GM19328 (cell line): ENCODE data around the gene CCDC102A.

Source experiments
- ATAC-seq: cut with Tn5 transposase; IDR thresholded peaks from one replicate; pipeline ENCODE4 v1.9.1; 2021; ENCODE audit warnings: mild to moderate bottlenecking, moderate library complexity; ENCODE audit not compliant: unreplicated experiment

Gene CCDC102A

DNA sequence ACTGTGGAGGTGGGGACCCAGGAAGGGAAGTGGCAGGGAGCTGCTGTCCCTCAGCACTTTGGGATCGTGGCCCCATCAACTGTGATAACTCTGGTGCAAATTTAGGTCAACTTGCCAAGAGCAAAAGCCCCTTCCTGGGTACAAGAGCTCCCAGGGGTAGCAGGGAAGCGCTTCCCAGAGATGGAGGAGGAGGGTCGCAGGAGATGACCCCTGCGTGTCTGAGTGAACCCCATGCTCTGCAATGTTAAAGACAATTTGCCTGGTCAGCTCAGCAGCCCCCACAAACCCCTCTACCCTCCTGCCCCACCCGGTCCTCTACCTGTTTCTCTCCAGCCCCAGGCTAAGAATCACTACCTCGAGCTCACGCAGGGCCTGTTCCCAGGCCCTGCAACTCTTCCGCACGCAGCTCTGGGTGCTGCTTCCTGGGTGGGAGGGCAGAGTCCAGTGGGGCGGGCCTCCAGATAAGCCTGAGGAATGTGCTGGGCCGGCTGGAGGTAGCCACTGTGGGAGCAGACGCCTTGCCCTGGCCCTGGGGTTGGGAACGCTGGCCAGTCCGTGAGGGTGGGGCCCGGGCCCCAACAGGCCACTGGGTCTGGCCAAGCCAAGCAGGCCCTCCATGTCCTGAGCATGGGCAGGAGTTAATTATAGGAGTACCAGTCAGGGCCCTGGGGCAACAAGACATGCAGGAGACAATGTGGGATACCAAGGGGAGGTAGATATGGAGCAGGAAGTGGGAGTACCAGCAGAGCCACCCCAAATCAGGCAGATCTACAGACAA, 56.2 kb downstream of the CCDC102A start:
- ATAC-seq = no peak

GRCh38 chr16:57479205-57479975, 57.0 kb downstream of the CCDC102A start:
- ATAC-seq = no peak

GRCh38 chr16:57478396-57479204, 57.8 kb downstream of the CCDC102A start:
- ATAC-seq = no peak

DNA sequence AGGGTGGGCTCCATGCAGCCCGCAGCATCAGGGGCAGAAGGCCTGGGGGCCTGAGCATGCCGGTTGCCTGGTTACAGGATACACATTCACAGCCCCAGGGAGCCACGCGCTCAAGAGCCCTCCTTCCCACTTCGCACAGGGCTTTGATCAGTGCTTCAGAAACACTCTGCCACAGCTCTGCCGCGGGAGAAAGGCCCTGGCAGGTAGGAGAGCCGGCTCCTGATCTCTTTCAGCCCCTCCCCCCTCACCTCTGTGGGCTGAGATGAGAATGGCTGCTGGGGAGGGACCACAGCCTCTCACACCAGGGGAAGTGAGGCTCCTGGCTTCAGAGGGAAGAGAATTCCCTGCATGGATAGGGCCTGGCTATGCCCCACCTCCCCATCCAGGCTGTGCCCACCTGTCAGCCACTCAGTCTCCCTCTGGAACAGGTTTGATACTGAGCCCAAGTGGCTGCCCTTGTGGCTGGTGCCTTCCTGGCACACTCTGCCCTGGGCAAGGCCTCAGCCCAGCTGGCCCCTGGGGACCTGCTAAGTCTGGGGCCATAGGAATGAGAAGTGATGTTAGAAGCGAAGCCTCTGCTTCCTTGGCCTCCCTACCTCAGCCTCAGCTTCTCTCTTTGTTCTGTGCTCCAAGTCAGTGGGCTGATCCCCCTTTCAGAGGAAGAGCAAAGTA, 58.7 kb downstream of the CCDC102A start:
- ATAC-seq = no peak

DNA sequence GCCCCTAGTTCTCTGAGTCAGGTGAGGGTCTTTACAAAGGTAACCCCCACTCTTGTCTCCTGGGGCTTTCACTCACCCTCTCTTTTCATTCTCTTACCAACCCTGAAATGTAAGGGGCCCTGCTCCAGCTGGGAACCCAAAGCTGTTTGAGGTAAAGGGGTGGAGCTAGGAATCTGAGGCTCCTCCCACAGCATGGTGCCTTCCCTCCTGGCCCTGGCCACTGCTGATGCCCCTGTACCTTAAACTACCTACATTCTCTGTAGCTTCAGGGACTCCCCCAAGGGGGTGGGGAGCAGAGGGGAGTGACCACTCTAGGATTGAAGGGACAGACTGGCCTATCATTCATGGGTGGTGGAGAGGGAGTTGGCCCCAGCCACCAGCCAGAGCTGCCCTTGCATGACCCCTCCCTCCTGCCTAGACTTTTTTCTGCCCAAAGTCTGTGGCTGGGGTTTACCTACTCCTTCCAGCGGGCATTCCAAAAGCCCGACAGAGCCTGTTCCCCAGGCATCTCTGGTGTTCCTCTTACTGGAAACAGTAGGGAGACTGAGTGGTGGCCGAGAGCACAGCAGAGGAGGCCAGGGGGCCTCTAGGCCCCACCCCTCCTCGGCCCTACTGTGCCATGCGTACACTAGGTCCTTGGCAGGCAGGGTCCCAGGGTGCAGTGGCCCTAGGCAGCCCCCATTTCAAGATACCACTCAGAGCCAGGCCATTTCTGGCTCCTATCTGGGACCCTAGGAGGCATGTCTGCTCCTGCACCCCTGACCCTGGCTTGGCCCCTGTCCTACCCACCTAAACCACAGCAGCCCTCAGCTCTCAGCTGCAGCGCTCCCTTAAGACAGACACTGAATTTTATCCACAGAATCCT, 59.6 kb downstream of the CCDC102A start:
- no peak for ATAC-seq

DNA sequence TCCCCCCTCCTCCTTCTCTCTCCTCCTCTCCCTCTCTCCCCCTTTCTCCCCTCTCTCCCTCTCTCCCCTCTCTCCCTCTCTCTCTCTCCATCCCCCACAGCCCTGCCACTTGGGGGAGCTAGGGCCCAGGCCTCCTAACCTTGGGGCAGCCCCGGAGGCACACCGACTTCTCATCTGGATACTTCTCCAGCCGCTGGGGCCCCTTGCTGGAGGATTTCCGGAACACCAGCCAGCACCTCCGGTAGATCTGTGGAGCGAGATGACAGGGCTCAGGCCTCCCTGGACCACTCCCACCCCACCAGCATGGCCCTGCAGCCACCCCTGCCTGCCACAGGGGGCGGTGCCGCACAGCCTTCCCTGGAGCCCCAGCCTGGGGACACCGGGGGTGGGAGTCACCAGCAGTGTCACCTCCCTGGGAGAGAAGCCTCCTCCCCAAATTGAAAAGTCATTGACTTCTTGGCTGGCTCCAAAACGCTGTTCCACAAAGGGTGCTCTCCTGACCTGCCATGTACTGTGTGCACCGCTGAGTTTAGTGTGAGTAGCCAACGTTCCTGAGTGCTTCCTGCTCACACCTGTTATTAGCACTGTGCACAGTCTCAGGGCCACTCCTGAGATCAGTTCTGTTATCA, 60.5 kb downstream of the CCDC102A start:
- ATAC-seq = peak; percentile 87

DNA sequence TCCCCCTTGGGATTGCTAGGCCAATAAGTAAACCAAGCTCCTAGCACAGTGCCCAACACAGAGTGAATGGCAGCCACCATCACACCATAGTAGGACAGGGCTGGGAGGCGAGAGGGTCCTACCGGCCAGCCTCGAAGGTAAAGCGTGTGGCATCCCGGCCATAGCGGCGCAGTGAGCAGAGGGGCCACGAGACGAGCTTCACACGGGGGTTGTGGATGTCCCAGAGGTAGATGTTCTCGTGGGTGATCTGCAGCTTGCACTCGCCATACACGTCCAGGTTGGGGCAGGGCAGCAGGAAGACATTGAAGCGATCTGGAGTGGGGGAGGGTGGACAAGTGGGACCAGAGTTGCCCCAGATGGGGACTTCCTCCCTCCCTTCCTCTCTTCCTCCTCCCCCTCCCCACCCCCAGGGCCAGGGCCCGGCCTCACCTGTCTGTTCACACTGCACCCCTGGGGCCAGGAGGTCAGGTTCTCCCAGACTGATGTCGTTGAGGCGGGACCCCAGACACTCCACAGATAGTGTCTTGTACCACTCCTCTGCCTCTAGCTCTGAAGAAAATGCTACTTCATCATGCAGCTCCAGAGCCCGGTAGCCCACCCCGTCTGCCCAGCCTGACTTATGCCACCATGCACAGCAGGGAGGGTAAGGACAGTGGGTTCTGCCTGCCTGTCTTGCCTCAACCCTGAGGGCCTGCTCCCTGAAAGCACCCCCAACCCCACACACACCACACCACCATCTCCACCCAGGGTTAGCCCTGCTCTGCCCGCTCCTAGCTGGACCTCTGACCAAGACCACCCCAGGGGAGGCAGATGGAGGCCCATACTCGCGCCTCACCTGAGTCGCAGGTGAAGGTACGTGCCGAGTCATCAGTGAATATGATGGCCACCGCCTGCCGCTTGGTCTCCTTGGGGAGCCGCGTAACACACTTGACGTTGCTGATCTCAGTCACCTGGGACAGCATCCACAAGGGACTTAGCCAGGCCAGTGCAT, 61.4 kb downstream of the CCDC102A start:
- ATAC-seq = no peak

GRCh38 chr16:57473906-57474305, 62.5 kb downstream of the CCDC102A start:
- ATAC-seq = no peak

DNA sequence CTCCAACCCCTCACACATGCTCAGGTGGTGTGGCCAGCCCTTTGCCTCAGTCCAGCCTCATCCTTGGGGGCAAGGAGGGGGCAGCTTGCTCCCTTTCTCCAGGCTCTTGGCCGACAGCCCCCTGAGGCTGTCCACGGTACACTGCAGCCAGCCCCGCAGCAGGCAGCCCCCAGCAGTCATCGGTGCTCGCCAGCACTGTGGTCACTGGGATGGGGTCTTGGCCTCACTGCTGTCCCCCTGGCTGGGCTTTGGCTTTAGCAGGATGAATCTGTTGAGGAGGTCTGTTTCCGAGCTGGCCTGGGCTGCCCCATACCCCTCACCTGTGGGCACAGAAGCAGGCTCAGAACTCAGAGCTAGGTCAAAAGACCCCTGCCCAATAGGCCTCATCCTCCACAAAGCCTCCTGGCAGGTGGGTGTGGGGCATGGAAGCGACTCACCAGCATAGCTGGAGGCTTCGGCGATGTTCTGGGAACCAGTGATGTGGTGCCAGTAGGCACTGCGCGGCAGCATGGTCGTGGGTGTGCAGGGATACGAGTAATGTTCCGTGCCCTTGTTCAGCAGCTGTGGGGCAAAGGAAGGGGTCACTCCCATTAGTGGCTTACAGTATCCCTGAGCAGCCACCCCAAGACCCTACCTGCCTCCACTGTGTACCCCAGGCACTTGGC, 63.1 kb downstream of the CCDC102A start:
- no peak for ATAC-seq

GRCh38 chr16:57472665-57473060, 63.7 kb downstream of the CCDC102A start:
- no peak for ATAC-seq

- no peak for ATAC-seq
These were observed 64.3 kb downstream of the CCDC102A start for GRCh38 chr16:57471852-57472664.

DNA sequence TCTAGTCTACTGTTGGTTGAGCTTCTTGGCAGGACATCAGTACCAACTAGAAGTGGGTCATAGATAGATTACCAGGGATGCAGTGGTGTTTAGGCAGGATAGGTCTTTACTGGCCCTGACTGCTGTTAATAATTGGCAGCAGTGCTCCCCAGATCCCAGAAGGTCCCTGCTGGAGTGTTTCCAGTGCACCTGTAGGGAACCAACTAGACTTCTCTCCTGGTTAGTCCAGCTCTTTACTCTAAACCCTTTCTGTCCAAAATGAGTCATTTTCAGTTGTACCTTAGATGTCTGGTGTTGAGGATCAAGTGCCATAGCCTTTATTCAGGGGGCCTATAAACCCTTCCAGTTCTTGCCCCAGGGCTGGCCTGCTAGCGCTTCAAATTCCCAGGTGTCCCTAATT, 65.2 kb downstream of the CCDC102A start:
- no peak for ATAC-seq

- no peak for ATAC-seq
These were observed 65.7 kb downstream of the CCDC102A start for GRCh38 chr16:57470711-57471110.

DNA sequence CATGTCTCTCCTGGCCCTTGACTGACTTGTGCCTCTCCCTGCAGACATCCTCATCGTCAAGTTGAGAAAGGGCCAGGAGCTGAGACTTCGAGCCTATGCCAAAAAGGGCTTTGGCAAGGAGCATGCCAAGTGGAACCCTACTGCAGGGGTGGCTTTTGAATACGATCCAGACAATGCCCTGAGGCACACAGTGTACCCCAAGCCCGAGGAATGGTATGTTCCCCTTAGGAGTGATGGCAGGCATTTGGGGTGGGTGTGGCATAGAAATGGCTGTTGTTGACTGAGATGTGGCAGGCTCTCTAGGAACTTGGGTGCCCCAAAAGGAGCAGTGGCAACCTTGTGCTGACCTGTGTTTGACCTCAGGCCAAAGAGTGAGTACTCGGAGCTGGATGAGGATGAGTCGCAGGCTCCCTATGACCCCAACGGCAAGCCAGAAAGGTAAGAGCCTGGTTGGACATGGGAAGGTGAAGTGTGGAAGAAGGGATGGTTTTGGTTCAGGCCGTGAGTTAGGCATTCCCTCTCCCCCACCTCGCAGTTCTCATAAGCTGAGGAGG, 66.4 kb downstream of the CCDC102A start:
- no peak for ATAC-seq

DNA sequence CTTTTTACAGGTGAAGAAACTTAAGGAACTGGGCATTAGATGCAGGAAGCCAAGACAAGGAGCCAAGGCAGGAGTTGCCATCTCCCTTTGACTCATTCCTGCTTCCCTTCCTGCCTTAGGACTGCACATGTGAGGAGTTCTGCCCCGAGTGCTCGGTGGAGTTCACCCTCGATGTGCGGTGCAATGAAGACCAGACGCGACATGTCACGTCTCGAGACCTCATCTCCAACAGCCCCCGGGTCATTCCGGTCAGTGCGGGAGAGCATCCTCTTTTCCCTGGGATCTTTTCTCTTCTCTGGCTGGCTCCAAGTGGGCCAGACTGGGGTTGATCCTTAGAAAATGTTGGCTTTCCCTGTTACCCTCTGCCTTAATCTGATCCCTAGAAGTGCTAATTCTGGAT, 67.3 kb downstream of the CCDC102A start:
- no peak for ATAC-seq

GRCh38 chr16:57468346-57468745, 68.0 kb downstream of the CCDC102A start:
- ATAC-seq = no peak

DNA sequence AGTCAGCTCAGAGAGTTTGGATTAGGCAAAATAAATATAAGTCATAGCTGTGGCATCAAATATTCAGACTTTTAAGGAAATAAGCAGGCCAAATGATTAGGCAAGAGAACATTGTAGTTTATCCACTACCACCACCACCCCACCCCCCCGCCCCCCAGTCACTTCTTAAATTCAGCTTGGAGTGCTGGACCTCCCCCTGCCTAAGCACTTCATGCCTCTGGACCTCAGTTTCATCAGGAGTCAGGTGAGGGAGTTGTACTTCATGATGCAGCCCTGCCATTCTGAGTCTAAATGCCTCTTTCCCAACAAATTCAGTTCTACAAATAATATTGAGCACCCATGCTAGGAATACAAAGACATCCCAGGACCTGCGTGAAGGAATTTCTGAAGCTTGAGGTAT, 71.8 kb downstream of the CCDC102A start:
- ATAC-seq = no peak
